SU-DHL-6 (cell line): ENCODE data around the gene VPS52.

Source experiments
- H2AFZ ChIP-seq: fragments of 200-600 bp; sonication (generic); 2 replicates; pipeline ENCODE4 v1.6.1; 2014; ENCODE audit warnings: low read depth, mild to moderate bottlenecking, moderate library complexity, mixed read lengths, antibody characterized with exemption, low read length; ENCODE audit not compliant: severe bottlenecking
- H3F3A ChIP-seq: fragments of 200-600 bp; shearing (Covaris generic); 2 replicates; pipeline ENCODE4 v1.6.0; 2016; ENCODE audit warnings: antibody characterized with exemption, mild to moderate bottlenecking; ENCODE audit not compliant: insufficient read depth
- H3K27ac ChIP-seq: fragments of 200-600 bp; sonication (generic); 2 replicates; pipeline ENCODE4 v1.5.1; 2016; ENCODE audit warnings: low read depth, mild to moderate bottlenecking, low read length, moderate library complexity, mixed read lengths
- H3K27me3 ChIP-seq: fragments of 200-600 bp; sonication (generic), shearing (Covaris generic); 2 replicates; pipeline ENCODE4 v1.6.0; 2014; ENCODE audit warnings: mild to moderate bottlenecking, low read length
- H3K36me3 ChIP-seq: fragments of 200-600 bp; sonication (generic); 2 replicates; pipeline ENCODE4 v1.6.1; 2014; ENCODE audit warnings: mild to moderate bottlenecking, low read length, mixed read lengths
- H3K4me2 ChIP-seq: fragments of 300-600, 200-600 bp; shearing (Covaris generic), sonication (generic); 2 replicates; pipeline ENCODE4 v1.6.0; 2014; ENCODE audit warnings: low read length, low read depth, mild to moderate bottlenecking; ENCODE audit not compliant: poor library complexity, severe bottlenecking
- H3K4me3 ChIP-seq: fragments of 200-600 bp; sonication (generic); 2 replicates; pipeline ENCODE4 v1.5.1; 2014; ENCODE audit warnings: antibody characterized with exemption, low read length, mild to moderate bottlenecking, mixed read lengths; ENCODE audit not compliant: insufficient read depth, poor library complexity, severe bottlenecking
- H3K79me2 ChIP-seq: fragments of 200-600 bp; sonication (generic); 2 replicates; pipeline ENCODE4 v1.6.1; 2014; ENCODE audit warnings: mild to moderate bottlenecking, low read length, moderate library complexity; ENCODE audit not compliant: insufficient read depth
- H3K9ac ChIP-seq: fragments of 200-600 bp; sonication (generic); 2 replicates; pipeline ENCODE4 v1.7.0; 2014; ENCODE audit warnings: mild to moderate bottlenecking, low read length
- H3K9me2 ChIP-seq: fragments of 200-600 bp; sonication (generic); replicated peaks from 2 replicates; pipeline ENCODE4 v1.6.1; 2014; ENCODE audit warnings: low read length; ENCODE audit not compliant: insufficient read depth
- H3K9me3 ChIP-seq: fragments of 200-600 bp; sonication (generic); 2 replicates; pipeline ENCODE4 v1.6.1; 2014; ENCODE audit warnings: low read length, mixed read lengths; ENCODE audit not compliant: insufficient read depth
- H4K20me1 ChIP-seq: fragments of 200-600 bp; sonication (generic); 2 replicates; pipeline ENCODE4 v1.6.1; 2014; ENCODE audit warnings: low read depth, mild to moderate bottlenecking, antibody characterized with exemption, low read length, moderate library complexity, mixed read lengths
- EZH2phosphoT487 ChIP-seq: fragments of 200-600 bp; sonication (generic), shearing (Covaris generic); conservative IDR thresholded peaks from 2 replicates; pipeline ENCODE4 v1.6.1; 2018; ENCODE audit warnings: mild to moderate bottlenecking, antibody characterized with exemption, low read length, moderate library complexity, mixed read lengths
- TF ChIP-seq, protein P1 (sequence below): fragments of 200-600 bp; sonication (generic); IDR thresholded peaks from one replicate; pipeline ENCODE4 v1.5.1; 2017; ENCODE audit warnings: antibody characterized with exemption, mild to moderate bottlenecking, low read length, moderate library complexity; ENCODE audit not compliant: insufficient read depth, poor library complexity, severe bottlenecking

The VPS52 gene

DNA sequence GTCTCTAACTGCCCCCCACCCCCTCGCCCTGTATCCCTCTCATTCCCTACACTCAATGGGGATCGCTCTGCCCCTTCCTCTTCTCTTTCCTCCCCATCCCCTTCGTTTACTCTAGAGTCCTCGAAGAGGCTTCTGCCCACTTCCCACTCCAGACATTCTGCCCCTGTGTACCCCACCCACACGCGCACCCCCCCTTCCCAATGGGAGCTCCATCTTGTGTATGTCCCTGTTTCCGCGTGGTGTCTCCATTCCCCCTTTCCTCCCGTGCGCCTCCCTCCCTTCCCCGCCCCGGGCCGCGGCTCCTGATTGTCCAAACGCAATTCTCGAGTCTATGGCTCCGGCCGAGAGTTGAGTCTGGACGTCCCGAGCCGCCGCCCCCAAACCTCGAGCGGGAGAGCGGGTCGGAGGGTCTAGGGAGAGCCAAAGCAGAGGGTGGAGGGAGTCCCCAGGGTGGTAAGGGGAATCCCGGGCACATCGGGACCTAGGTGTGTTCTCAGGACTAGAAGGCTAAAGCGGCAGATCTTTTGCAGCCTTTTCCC lies 64.1 kb downstream of the VPS52 start:
- H3K36me3 ChIP-seq: 0 out of 2 replicates have a peak, but pooled peaks cover 3% of the 10 kb centered on the region
- peak overlapping the region; percentile 49 for H3K27ac ChIP-seq
- TF ChIP-seq, protein P1, sequence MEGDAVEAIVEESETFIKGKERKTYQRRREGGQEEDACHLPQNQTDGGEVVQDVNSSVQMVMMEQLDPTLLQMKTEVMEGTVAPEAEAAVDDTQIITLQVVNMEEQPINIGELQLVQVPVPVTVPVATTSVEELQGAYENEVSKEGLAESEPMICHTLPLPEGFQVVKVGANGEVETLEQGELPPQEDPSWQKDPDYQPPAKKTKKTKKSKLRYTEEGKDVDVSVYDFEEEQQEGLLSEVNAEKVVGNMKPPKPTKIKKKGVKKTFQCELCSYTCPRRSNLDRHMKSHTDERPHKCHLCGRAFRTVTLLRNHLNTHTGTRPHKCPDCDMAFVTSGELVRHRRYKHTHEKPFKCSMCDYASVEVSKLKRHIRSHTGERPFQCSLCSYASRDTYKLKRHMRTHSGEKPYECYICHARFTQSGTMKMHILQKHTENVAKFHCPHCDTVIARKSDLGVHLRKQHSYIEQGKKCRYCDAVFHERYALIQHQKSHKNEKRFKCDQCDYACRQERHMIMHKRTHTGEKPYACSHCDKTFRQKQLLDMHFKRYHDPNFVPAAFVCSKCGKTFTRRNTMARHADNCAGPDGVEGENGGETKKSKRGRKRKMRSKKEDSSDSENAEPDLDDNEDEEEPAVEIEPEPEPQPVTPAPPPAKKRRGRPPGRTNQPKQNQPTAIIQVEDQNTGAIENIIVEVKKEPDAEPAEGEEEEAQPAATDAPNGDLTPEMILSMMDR: no peak
- no peak for TF ChIP-seq EZH2phosphoT487
- no peaks in the 10 kb centered on the region for H3K27me3 ChIP-seq
- no peaks in the 10 kb centered on the region for H3K9me2 ChIP-seq
- no peaks in the 10 kb centered on the region for H4K20me1 ChIP-seq
- peak overlapping the region; percentile 84 for H3K4me2 ChIP-seq
- H3K79me2 ChIP-seq: no peaks in the 10 kb centered on the region
- H3F3A ChIP-seq: peaks cover 30% of the 10 kb centered on the region
- H2AFZ ChIP-seq: peak overlapping the region; percentile 87
- no peaks in the 10 kb centered on the region for H3K9me3 ChIP-seq
- peak overlapping the region; percentile 85 for H3K9ac ChIP-seq
- H3K4me3 ChIP-seq: peak overlapping the region; percentile 71

DNA sequence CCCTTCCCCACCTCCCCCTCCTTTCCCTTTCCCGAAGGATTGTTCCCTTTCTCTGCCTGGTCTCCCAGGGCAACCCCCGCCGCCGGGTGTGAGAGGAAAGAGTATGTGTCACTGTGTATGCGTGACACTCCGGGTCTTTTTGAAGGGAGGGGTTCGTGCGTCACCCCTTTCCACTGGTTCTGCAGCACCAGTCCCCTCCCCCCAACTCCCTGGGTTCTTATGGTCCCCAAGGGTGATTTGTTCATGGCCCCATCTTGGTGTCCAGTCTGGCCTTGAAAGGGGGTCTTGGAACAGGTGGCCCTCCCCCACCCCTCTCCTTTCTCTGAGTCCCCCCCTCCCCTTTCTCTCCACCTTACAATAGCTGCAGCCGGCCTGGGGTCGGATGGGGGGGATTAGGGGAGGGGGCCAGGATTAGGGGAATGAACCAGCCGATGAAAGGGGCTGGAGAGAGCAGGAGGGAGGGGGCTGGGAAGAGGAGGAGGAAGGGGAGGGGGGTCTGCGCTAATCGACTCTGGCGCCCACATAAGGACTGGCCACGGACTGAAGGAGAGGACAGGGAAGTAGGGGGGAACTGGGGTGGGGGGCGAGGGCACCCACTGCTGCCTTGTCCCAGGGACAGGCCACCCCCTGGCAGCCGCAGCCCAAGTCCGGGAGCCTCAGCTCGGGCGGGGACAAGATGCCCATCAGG lies 64.7 kb downstream of the VPS52 start:
- Histone ChIP-seq H4K20me1 (no peaks in the 10 kb centered on the region), H3K27me3 (no peaks in the 10 kb centered on the region), H3K9ac (peak overlapping the region; percentile 85; the same call in 1 of the 2 replicates), H3K4me2 (peak overlapping the region; percentile 84), H3K9me3 (no peaks in the 10 kb centered on the region), H3K79me2 (peaks cover 5% of the 10 kb centered on the region), H3K4me3 (no peak overlapping the region), H2AFZ (no peak overlapping the region), H3F3A (peaks cover 30% of the 10 kb centered on the region), H3K9me2 (no peaks in the 10 kb centered on the region), H3K36me3 (0 out of 2 replicates have a peak, but pooled peaks cover 3% of the 10 kb centered on the region), H3K27ac (no peak overlapping the region)
- TF ChIP-seq EZH2phosphoT487: no peak

DNA sequence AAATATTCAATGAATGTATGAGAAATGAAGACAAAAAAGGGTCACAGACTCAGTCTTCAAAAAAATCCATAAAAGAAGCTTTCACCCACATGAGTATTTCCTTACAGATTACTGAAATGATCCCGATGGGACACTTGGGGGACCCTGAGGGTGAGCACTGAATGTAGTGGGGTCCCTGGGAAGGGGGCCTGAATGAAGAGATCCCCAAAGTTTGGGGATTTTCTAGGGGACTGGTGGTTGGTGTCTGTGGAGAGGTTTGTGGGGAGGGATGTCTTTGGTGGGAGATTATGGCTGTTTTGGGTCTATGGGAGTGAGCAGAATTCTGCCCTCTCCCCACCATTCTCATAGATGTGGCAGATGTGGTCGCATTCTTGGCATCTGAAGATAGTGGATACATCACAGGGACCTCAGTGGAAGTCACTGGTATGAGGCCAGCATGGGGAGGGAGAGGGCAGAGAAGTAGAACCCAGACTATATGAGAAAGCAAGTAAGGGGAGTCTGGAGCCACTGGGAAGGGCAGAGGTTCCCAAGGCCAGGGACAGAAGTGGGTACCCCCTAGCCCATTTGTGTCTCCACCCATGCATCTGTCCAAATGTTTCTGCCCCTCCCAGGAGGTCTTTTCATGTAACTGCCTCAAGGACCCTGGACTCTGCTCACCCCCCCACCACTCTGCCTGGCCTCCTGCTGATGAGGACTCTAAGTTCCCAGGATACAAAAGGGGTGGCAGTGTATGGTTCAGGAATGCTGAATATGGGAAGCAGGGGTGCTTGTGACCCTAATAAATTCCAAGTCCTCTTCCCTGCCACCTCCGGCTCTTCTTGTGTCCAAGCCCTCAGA lies 65.4 kb downstream of the VPS52 start:
- H3K79me2 ChIP-seq: peaks cover 13% of the 10 kb centered on the region
- H3K27me3 ChIP-seq: no peaks in the 10 kb centered on the region
- H3K9ac ChIP-seq: no peak overlapping the region; the same call in 1 of the 2 replicates
- 0 out of 2 replicates have a peak, but pooled peaks cover 3% of the 10 kb centered on the region for H3K36me3 ChIP-seq
- no peak overlapping the region for H3K4me3 ChIP-seq
- TF ChIP-seq, protein P1: no peak
- TF ChIP-seq EZH2phosphoT487: no peak
- H3F3A ChIP-seq: peaks cover 30% of the 10 kb centered on the region
- no peak overlapping the region for H2AFZ ChIP-seq
- peak overlapping the region; percentile 71 for H3K4me2 ChIP-seq
- no peaks in the 10 kb centered on the region for H3K9me2 ChIP-seq
- H3K9me3 ChIP-seq: no peaks in the 10 kb centered on the region
- no peaks in the 10 kb centered on the region for H4K20me1 ChIP-seq
- no peak overlapping the region for H3K27ac ChIP-seq
